Suprapubic skin (tissue), 4 donors: ENCODE measurements around the gene MAGI3.

ENCODE experiments used
- CTCF ChIP-seq, 2 donors: fragments of 200-600 bp in 1 of 2; fragments of 450-650 bp in 1 of 2; sonication (generic) in 1 of 2; IDR thresholded peaks; one replicate each; pipeline ENCODE4 v1.5.1; 2016 to 2019; ENCODE audit warnings: antibody characterized with exemption in 2 of 2, mild to moderate bottlenecking in 1 of 2, moderate library complexity in 1 of 2
- POLR2A ChIP-seq, 2 donors: fragments of 450-650 bp; IDR thresholded peaks; one replicate each; pipeline ENCODE4 v1.6.1; 2017; ENCODE audit warnings: antibody characterized with exemption in 2 of 2, mild to moderate bottlenecking in 2 of 2, moderate library complexity in 2 of 2
- POLR2AphosphoS5 ChIP-seq, 3 donors: sonication (generic); formaldehyde crosslinking; IDR thresholded peaks; one replicate each; pipeline ENCODE4 v1.6.1; 2017; ENCODE audit warnings: antibody characterized with exemption in 3 of 3

GRCh38 chr1:113396585-113396984 lies 6.3 kb downstream of the MAGI3 start:
- no peak for TF ChIP-seq CTCF (IDR thresholded peaks at IDR 0.05)
- no peak for TF ChIP-seq POLR2AphosphoS5 (IDR thresholded peaks at IDR 0.05)
- no peak for TF ChIP-seq POLR2A (IDR thresholded peaks at IDR 0.05)
